ENCODE measurements around the gene KRABD2.

KRABD2 gene

DNA sequence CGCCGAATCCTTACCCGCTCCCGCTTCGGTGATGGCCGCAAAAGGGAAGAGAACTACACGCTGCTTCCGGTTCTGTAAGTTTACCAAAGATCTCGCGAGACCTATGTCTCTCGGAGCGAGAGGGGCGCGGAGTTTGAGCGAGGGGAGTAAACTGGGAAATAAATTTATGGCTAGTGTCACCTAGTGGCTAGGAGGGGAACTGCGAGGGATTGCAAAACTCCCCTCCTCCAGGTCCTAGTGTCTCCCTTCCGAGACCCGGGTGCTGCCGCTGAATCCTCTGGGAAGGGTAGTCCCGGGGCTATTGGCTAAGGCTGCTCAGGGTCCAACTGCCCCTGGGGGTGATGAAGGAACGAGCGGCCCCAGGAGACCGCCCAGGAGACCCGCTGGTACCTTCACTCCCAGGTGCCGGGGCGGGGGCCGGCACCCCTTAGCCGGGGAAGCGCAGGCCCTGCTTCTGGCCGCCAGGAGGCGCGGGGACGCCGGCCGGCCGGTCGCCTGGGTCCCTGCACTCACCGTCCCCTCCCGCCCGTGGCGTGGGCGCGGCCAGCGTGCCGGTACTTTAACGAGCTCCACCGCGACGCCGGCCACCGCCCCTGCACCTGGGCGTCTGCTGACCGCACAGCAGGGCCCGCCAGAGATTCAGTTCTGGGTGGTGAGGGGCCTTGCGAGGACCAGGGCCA lies 6.8 kb upstream of the KRABD2 start, which contains the start of gene RPL26:
TSS of gene RPL26 (minus strand) at position 51 of the 680 bp plus-strand sequence. CDS start 883 bp downstream, outside the sequence.
- TF ChIP-seq EZH2phosphoT487 (IDR thresholded peaks at IDR 0.05; ENCODE audit: borderline replicate concordance, low read length) (no peak), CTCF (IDR thresholded peaks at IDR 0.05; ENCODE audit: low read depth, low read length, poor library complexity, severe bottlenecking) (peak; percentile 100)
- H3K27ac ChIP-seq (ENCODE audit: low read depth, low read length) = peak within 1 kb of the TSS; percentile 65
- H4K20me1 ChIP-seq (ENCODE audit: control insufficient read depth, insufficient read depth, low read depth, low read length) = peaks cover 28% of the 10 kb centered on the region; the same call in 1 of the 2 replicates
- no peaks in the 10 kb centered on the region for H3K27me3 ChIP-seq (ENCODE audit: control insufficient read depth, low read length)
- peak within 1 kb of the TSS; percentile 75 for H3K4me2 ChIP-seq (ENCODE audit: low read length)
- H3K79me2 ChIP-seq (ENCODE audit: control insufficient read depth, low read length) = peaks cover 64% of the 10 kb centered on the region
- H3F3A ChIP-seq (ENCODE audit: control insufficient read depth, insufficient read depth) = peaks cover 44% of the 10 kb centered on the region
- H3K9me2 ChIP-seq (replicated peaks; ENCODE audit: control insufficient read depth, low read length) = no peaks in the 10 kb centered on the region
- peaks cover 46% of the 10 kb centered on the region for H3K36me3 ChIP-seq (ENCODE audit: control insufficient read depth, low read length)
- H3K4me1 ChIP-seq (ENCODE audit: control insufficient read depth, low read length) = peaks cover 48% of the 10 kb centered on the region
- peak within 1 kb of the TSS; percentile 78 for H3K4me3 ChIP-seq (ENCODE audit: low read length)
- H3K9me3 ChIP-seq (ENCODE audit: control insufficient read depth, insufficient read depth, low read length) = no peaks in the 10 kb centered on the region

- Histone ChIP-seq H3F3A (ENCODE audit: control insufficient read depth, insufficient read depth) (peaks cover 48% of the 10 kb centered on the region), H3K36me3 (ENCODE audit: control insufficient read depth, low read length) (peaks cover 50% of the 10 kb centered on the region), H3K27ac (ENCODE audit: low read depth, low read length) (peak overlapping the region; percentile 65), H3K4me1 (ENCODE audit: control insufficient read depth, low read length) (peaks cover 51% of the 10 kb centered on the region), H3K4me3 (ENCODE audit: low read length) (peak overlapping the region; percentile 78), H3K27me3 (ENCODE audit: control insufficient read depth, low read length) (no peaks in the 10 kb centered on the region), H3K4me2 (ENCODE audit: low read length) (peak overlapping the region; percentile 75), H4K20me1 (ENCODE audit: control insufficient read depth, insufficient read depth, low read depth, low read length) (peaks cover 28% of the 10 kb centered on the region; the same call in 1 of the 2 replicates), H3K9me2 (replicated peaks; ENCODE audit: control insufficient read depth, low read length) (no peaks in the 10 kb centered on the region), H3K79me2 (ENCODE audit: control insufficient read depth, low read length) (peaks cover 64% of the 10 kb centered on the region), H3K9me3 (ENCODE audit: control insufficient read depth, insufficient read depth, low read length) (no peaks in the 10 kb centered on the region)
- no peak for TF ChIP-seq CTCF (IDR thresholded peaks at IDR 0.05; ENCODE audit: low read depth, low read length, poor library complexity, severe bottlenecking)
- TF ChIP-seq EZH2phosphoT487 (IDR thresholded peaks at IDR 0.05; ENCODE audit: borderline replicate concordance, low read length) = no peak
Observed at GRCh38 chr17:8382880-8383142, 6.3 kb upstream of the KRABD2 start.

DNA sequence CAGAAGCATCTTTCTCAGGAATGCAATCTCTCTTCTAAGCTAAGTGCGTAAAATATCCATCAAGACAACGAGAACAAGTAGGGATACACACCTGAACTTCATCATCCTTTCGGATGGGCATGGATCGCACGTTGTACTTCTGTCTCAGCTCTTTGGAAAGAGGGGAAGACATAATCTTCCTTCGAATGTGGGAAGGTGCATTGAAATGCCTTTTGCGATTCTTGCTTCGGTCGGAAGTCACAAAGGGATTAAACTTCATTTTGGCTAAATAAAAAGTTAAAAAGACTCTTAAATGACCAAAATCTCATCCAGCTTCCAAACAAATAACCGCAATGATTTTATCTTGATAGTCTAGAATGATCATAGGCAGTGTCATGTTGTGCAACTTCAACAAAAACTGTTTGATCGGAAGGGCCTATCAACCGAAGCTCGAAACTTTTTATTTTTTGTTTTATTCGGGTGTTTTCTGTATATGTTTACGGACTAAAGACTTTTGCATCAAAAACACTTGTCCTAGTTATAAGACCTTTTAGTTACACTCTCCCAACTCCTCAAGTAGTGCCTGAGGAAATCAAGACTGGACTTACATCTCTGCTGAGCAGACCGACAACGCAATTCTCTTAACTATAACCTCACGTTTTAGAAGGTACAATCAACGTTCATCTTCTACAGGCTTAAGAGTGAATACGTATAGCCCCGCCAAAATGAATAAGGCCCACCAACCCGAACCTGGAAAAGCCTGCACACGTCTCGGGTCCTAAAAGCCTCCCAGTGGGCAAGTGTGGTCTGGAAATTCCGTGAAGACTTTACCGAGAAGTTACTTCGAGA lies 5.8 kb upstream of the KRABD2 start:
- H3K4me3 ChIP-seq (ENCODE audit: low read length) = peak overlapping the region; percentile 78
- TF ChIP-seq CTCF (IDR thresholded peaks at IDR 0.05; ENCODE audit: low read depth, low read length, poor library complexity, severe bottlenecking) = no peak
- no peak for TF ChIP-seq EZH2phosphoT487 (IDR thresholded peaks at IDR 0.05; ENCODE audit: borderline replicate concordance, low read length)
- H3K4me1 ChIP-seq (ENCODE audit: control insufficient read depth, low read length) = peaks cover 56% of the 10 kb centered on the region
- peak overlapping the region; percentile 65 for H3K27ac ChIP-seq (ENCODE audit: low read depth, low read length)
- H3K4me2 ChIP-seq (ENCODE audit: low read length) = peak overlapping the region; percentile 75
- peaks cover 54% of the 10 kb centered on the region for H3F3A ChIP-seq (ENCODE audit: control insufficient read depth, insufficient read depth)
- H3K9me2 ChIP-seq (replicated peaks; ENCODE audit: control insufficient read depth, low read length) = no peaks in the 10 kb centered on the region
- H3K9me3 ChIP-seq (ENCODE audit: control insufficient read depth, insufficient read depth, low read length) = no peaks in the 10 kb centered on the region
- peaks cover 28% of the 10 kb centered on the region; the same call in 1 of the 2 replicates for H4K20me1 ChIP-seq (ENCODE audit: control insufficient read depth, insufficient read depth, low read depth, low read length)
- peaks cover 64% of the 10 kb centered on the region for H3K79me2 ChIP-seq (ENCODE audit: control insufficient read depth, low read length)
- H3K27me3 ChIP-seq (ENCODE audit: control insufficient read depth, low read length) = no peaks in the 10 kb centered on the region
- peaks cover 56% of the 10 kb centered on the region for H3K36me3 ChIP-seq (ENCODE audit: control insufficient read depth, low read length)
